SK-N-MC (cell line): ENCODE results near the gene DLG2.

ENCODE experiments used
- DNase-seq: peaks from one replicate; pipeline ENCODE4 v3.0.0-alpha.2; 2011; ENCODE audit warnings: low read depth, low spot score
- H3K27ac ChIP-seq: fragments of 200-600 bp; sonication (generic); 2 replicates; pipeline ENCODE4 v1.5.1; 2016; ENCODE audit warnings: mixed run types
- H3K36me3 ChIP-seq: fragments of 200-600 bp; sonication (generic); 2 replicates; pipeline ENCODE4 v1.6.1; 2017; ENCODE audit warnings: antibody characterized with exemption, low read length, mixed read lengths; ENCODE audit not compliant: insufficient read depth
- H3K4me3 ChIP-seq: fragments of 200-600 bp; sonication (generic); 2 replicates; pipeline ENCODE4 v1.5.1; 2016
- H3K9ac ChIP-seq: fragments of 200-600 bp; sonication (generic); 2 replicates; pipeline ENCODE4 v1.8.0; 2017; ENCODE audit warnings: mixed run types, mixed read lengths; ENCODE audit not compliant: insufficient read length
- H3K9me3 ChIP-seq: fragments of 200-600 bp; sonication (generic); 2 replicates; pipeline ENCODE4 v1.6.1; 2017; ENCODE audit warnings: low read depth, mild to moderate bottlenecking, antibody characterized with exemption, low read length, moderate library complexity, mixed read lengths
- EZH2 ChIP-seq: fragments of 200-600 bp; sonication (generic); IDR thresholded peaks from one replicate; pipeline ENCODE4 v1.6.1; 2017; ENCODE audit warnings: antibody characterized with exemption
- FOXP2 ChIP-seq: optimal IDR thresholded peaks from 2 replicates; pipeline ENCODE3; 2011; ENCODE audit warnings: mild to moderate bottlenecking, moderate library complexity; ENCODE audit not compliant: insufficient read depth; ENCODE audit errors: extremely low read length, control extremely low read depth
- POLR2AphosphoS5 ChIP-seq: IDR thresholded peaks from 2 replicates; pipeline ENCODE4 v1.6.1; 2012; ENCODE audit warnings: mild to moderate bottlenecking, low read depth, low read length, borderline replicate concordance

The DLG2 gene

DNA sequence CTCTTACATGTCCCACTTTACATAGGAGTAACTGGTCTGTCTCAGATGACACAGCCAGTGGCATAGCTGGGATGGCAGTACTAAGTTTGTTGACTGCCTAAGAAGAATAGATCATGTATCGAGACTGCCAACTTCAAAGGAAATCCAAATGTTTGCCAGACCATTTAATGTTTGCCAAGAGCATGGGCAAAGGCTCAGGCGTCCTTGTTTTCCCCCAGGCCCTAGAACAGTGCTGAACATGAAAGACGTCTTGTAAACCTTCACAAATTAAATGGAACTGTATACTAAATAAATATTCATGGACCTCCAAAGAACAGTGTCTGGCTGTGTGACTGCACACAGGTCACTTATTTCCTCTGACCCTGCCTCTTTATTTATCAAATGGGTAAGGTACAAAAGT lies 2106.3 kb downstream of the DLG2 start:
- no peak for DNase-seq
- Histone ChIP-seq H3K27ac (no peak overlapping the region), H3K9ac (no peak overlapping the region), H3K4me3 (no peak overlapping the region), H3K9me3 (no peaks in the 10 kb centered on the region), H3K36me3 (peaks cover 8% of the 10 kb centered on the region; the same call in 1 of the 2 replicates)
- no peak for TF ChIP-seq POLR2AphosphoS5
- no peak for TF ChIP-seq EZH2
- no peak for TF ChIP-seq FOXP2

GRCh38 chr11:83511646-83512045 lies 2115.5 kb downstream of the DLG2 start:
- Histone ChIP-seq H3K36me3 (no peaks in the 10 kb centered on the region), H3K4me3 (no peak overlapping the region), H3K9me3 (no peaks in the 10 kb centered on the region), H3K27ac (no peak overlapping the region), H3K9ac (no peak overlapping the region)
- no peak for TF ChIP-seq FOXP2
- TF ChIP-seq POLR2AphosphoS5, result no peak
- no peak for TF ChIP-seq EZH2
- DNase-seq, result no peak

DNA sequence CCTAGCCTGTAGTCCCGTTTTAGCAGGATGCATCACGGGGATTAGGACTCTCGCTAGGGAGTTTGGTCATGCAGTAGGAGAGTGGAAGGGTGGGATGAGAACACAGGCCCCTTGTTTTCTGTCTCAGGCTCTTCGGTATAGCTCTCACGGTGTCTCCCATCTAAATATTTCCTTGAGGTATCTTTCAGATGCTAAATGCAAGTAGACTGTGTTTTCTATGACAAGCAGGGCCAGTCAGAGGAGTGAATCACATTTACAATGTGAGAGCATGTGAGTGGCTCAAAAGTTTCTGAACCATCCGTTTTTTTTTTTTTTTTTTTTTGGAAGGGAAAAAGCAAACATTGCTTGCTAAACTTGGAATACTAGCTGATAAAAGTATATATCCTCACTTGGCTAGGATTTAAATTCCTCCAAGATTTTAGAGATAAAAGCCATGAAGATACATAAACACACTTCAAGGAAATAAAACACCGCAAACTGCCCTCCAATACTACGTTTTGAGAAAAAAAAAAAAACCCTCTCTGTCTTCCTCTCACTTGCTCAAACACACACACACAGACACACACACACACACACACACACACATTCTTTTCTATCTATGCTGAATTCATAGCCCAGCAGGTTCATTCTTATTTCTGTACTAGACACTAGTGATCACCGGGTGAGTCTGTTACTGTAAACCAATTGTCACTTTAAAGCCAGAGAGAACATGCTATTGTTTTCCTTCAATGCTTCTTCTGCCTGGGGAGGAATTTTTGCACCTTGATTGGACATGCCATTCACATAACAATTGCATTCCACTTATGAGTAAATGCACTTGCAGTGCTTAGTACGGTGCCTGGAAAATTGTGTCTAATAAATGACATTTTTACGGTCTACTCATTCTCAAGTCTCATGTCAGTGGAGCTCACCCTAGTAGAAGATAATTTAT lies 2116.3 kb downstream of the DLG2 start:
- H3K4me3 ChIP-seq, result no peak overlapping the region
- no peak overlapping the region for H3K9ac ChIP-seq
- H3K9me3 ChIP-seq, result no peaks in the 10 kb centered on the region
- no peaks in the 10 kb centered on the region for H3K36me3 ChIP-seq
- TF ChIP-seq POLR2AphosphoS5, result no peak
- no peak for TF ChIP-seq EZH2
- no peak for TF ChIP-seq FOXP2
- H3K27ac ChIP-seq, result no peak overlapping the region
- no peak for DNase-seq

DNA sequence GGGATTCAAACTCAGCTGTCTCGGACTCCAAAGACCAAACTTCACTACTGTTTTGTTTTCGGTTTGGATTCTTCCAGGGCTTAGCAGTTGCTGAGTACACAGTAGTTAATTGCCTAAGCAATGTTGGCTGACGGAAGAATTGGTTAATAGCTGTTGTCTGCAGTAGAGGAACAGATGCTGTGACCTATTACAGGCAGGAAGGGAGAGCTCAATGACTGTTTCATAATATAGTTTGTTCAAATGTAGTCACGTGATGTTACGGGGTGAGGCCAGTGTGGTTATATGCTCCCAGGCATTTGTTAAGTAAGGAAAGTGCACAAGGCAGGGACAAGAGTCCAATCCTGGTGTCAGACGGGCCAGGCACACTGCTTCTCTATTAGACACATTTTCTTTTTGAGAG lies 2118.3 kb downstream of the DLG2 start:
- H3K27ac ChIP-seq, result no peak overlapping the region
- TF ChIP-seq POLR2AphosphoS5 (no peak), EZH2 (no peak), FOXP2 (no peak)
- no peaks in the 10 kb centered on the region for H3K9me3 ChIP-seq
- no peak overlapping the region for H3K4me3 ChIP-seq
- H3K9ac ChIP-seq, result no peak overlapping the region
- no peaks in the 10 kb centered on the region for H3K36me3 ChIP-seq
- DNase-seq, result no peak

DNA sequence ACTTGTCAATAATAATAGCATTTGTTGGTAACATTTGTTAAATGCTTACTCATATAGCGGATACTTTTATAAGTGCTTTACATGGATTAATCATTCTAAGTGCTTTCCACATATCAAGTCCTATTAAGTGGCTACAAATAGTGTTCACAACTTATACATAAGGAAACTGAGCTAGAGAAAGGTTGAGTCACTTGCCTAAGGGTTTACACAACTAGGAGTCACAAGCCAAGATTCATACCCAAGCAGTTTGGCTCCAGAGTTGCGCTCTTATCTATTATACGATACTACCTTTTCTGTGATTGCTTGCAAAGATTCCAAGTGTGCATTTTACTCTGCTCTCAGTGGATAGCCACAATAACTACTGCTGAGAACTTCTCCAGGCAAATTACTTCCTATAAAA lies 2125.1 kb downstream of the DLG2 start:
- no peak for TF ChIP-seq POLR2AphosphoS5
- no peak for TF ChIP-seq EZH2
- no peak for TF ChIP-seq FOXP2
- H3K4me3 ChIP-seq, result no peak overlapping the region

GRCh38 chr11:83493917-83494316 lies 2133.2 kb downstream of the DLG2 start:
- no peak for TF ChIP-seq FOXP2
- TF ChIP-seq EZH2, result no peak
- TF ChIP-seq POLR2AphosphoS5, result no peak
- no peak overlapping the region for H3K4me3 ChIP-seq
- H3K9ac ChIP-seq, result no peak overlapping the region
- H3K9me3 ChIP-seq, result no peaks in the 10 kb centered on the region
- peak overlapping the region; percentile 89 for H3K27ac ChIP-seq
- no peaks in the 10 kb centered on the region for H3K36me3 ChIP-seq
- no peak for DNase-seq

More for the DNA sequence above, 2125.1 kb downstream of the DLG2 start:
- peak overlapping the region; percentile 30; the same call in 1 of the 2 replicates for H3K27ac ChIP-seq
- no peaks in the 10 kb centered on the region for H3K36me3 ChIP-seq
- H3K9me3 ChIP-seq, result no peaks in the 10 kb centered on the region
- no peak overlapping the region for H3K9ac ChIP-seq
- DNase-seq, result no peak

GRCh38 chr11:83493034-83493433 lies 2134.1 kb downstream of the DLG2 start:
- TF ChIP-seq FOXP2 (no peak), POLR2AphosphoS5 (peak; percentile 43; the same call in 1 of the 2 replicates), EZH2 (no peak)
- Histone ChIP-seq H3K9me3 (no peaks in the 10 kb centered on the region), H3K4me3 (no peak overlapping the region), H3K9ac (peak overlapping the region; percentile 7), H3K36me3 (no peaks in the 10 kb centered on the region), H3K27ac (peak overlapping the region; percentile 89)
- peak; percentile 57 for DNase-seq

DNA sequence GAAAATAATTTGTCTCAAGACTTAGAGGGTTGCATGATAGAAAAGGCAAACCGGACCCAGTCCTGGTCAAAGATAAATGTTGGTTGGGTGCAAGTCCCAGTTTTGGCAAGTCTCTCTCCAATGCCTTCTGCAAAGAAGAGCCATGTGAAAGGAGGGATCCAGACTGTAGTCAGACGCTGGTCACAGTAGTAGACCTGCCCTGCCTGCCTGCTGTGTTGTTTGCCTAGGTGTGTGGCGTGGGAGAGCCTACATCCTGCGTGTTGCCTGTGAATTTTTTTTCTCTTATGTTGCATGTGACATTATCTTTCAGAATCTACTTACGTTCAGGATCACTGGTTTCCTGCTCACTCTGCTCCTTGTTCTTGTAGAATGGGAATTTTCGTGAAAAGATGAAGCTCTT lies 2143.3 kb downstream of the DLG2 start:
- Histone ChIP-seq H3K27ac (0 out of 2 replicates have a peak overlapping the region, but pooled peaks have one; percentile 6), H3K36me3 (peaks cover 6% of the 10 kb centered on the region; the same call in 1 of the 2 replicates), H3K9me3 (no peaks in the 10 kb centered on the region), H3K4me3 (no peak overlapping the region), H3K9ac (no peak overlapping the region)
- DNase-seq, result no peak
- TF ChIP-seq POLR2AphosphoS5 (no peak), FOXP2 (no peak), EZH2 (no peak)
